Measurements from ENCODE around the gene ITGA2B.
"Not testable (repeated sequence)": the region's sequence is repeated elsewhere in the genome, so short reads cannot be mapped to it uniquely, and the experiment has no call there.

ITGA2B gene

GRCh38 chr17:44351961-44352827, 37.3 kb downstream of the ITGA2B start:
- DNase-seq (ENCODE audit: low spot score), result no peak

DNA sequence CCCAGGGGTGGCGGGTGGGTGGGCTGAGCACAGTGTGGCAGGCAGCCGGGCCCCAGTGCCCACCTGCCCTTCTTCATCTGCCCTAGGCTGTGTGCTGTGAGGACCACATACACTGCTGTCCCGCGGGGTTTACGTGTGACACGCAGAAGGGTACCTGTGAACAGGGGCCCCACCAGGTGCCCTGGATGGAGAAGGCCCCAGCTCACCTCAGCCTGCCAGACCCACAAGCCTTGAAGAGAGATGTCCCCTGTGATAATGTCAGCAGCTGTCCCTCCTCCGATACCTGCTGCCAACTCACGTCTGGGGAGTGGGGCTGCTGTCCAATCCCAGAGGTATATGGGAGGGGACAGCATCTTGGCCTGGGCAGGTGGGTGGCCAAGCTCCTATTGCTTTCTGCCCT, 38.0 kb downstream of the ITGA2B start:
- DNase-seq (ENCODE audit: low spot score), result no peak

- DNase-seq (ENCODE audit: low spot score), result peak; percentile 72
These were observed 38.7 kb downstream of the ITGA2B start for GRCh38 chr17:44350733-44351226.

GRCh38 chr17:44349553-44350070, 39.8 kb downstream of the ITGA2B start:
- DNase-seq (ENCODE audit: low spot score), result no peak

GRCh38 chr17:44348988-44349364, 40.5 kb downstream of the ITGA2B start:
- no peak for DNase-seq (ENCODE audit: low spot score)

GRCh38 chr17:44348234-44348987, 41.0 kb downstream of the ITGA2B start:
- DNase-seq (ENCODE audit: low spot score), result peak; percentile 10

GRCh38 chr17:44347206-44348055, 42.0 kb downstream of the ITGA2B start:
- DNase-seq (ENCODE audit: low spot score), result not testable (repeated sequence)

- no peak for DNase-seq (ENCODE audit: low spot score)
These were observed 43.2 kb downstream of the ITGA2B start for GRCh38 chr17:44346064-44346844.

DNA sequence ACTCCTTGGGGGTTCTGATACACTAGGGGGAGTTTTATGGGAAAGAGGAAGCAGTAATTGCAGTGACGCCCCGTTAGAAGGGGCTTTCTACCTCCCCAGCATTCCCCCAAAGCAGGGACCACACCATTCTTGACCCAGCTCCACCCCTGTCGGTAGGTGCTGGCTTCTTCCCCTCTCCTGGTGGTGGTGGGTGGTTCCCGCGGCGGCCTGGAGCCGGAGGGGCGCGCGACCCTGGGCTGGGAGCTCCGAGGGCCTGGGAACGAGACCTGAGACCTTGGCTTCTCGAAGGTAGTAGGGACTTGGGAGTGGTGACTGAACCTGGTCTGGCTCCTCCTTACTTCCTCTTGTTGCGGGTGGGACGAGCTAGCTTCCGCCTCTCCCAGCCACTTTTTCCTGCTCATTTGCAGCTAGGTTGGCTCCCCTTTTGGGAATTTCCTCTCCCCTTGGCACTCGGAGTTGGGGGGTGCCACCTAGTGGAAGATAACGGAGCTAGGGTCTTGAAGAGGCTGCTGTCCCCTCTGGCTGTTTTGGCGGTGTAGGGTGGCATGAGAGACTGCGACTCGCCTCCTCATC, 43.9 kb downstream of the ITGA2B start:
- DNase-seq (ENCODE audit: low spot score), result peak; percentile 46

DNA sequence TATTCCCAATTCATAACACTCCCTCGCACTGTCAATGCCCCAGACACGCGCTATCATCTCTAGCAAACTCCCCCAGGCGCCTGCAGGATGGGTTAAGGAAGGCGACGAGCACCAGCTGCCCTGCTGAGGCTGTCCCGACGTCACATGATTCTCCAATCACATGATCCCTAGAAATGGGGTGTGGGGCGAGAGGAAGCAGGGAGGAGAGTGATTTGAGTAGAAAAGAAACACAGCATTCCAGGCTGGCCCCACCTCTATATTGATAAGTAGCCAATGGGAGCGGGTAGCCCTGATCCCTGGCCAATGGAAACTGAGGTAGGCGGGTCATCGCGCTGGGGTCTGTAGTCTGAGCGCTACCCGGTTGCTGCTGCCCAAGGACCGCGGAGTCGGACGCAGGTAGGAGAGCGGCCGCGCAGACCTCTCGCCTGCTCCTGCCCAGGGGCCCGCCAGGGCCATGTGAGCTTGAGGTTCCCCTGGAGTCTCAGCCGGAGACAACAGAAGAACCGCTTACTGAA, 44.5 kb downstream of the ITGA2B start, which contains the start of gene GRN:
Gene GRN, plus strand, starts transcription at position 364 of the 515 bp plus-strand sequence. CDS start 3,863 bp downstream, outside the sequence.
- peak; percentile 89 for DNase-seq (ENCODE audit: low spot score)

- DNase-seq (ENCODE audit: low spot score), result no peak
These were observed 45.8 kb downstream of the ITGA2B start for GRCh38 chr17:44343510-44344209.

GRCh38 chr17:44340553-44340952, 48.9 kb downstream of the ITGA2B start:
- not testable (repeated sequence) for DNase-seq (ENCODE audit: low spot score)

- no peak for DNase-seq (ENCODE audit: low spot score)
These were observed 50.7 kb downstream of the ITGA2B start for GRCh38 chr17:44338702-44339101.

DNA sequence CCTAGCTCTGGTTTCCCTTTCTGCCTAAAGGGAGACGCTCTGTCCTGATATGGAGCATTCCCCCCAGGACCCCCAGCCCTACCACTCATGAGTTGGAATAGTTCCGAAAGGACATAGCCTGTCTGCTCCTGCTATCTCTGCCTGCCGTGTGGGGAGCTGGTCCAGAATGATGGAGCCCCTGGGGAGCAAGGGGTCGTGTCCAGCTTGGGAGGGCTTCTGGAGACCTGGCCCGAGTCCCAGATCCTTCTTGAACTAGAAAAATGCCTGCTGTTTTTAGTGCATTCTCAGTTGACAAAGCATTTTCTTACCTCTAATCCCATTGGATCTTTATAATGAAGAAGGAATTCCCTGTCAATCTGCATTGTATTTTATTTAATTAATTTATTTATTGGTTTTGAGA, 53.5 kb downstream of the ITGA2B start:
- no peak for DNase-seq (ENCODE audit: low spot score)

- DNase-seq (ENCODE audit: low spot score), result no peak
These were observed 53.9 kb downstream of the ITGA2B start for GRCh38 chr17:44335564-44335963.

DNA sequence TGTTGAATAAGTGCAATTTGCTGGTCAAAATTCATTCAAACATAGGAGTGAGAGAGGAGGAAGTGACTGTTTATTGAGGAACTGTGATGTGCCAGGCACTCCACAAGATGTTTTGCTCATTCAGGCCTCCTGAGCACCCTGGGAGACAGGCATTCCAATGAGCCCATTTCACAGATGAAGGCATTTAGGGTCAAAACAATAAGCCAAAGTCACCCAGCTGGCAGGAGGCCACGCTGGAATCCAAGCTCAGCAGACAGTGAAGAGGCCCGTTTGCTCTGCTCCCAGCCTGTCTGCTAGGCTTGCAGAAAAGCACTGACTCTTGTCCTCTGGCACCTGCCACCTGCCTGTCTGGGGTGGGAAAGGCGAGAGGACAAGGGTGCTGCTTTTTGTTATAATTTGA, 54.7 kb downstream of the ITGA2B start:
- no peak for DNase-seq (ENCODE audit: low spot score)

GRCh38 chr17:44334315-44334714, 55.1 kb downstream of the ITGA2B start:
- no peak for DNase-seq (ENCODE audit: low spot score)

GRCh38 chr17:44333371-44333770, 56.1 kb downstream of the ITGA2B start:
- DNase-seq (ENCODE audit: low spot score), result no peak

- peak; percentile 84 for DNase-seq (ENCODE audit: low spot score)
These were observed 58.1 kb downstream of the ITGA2B start for GRCh38 chr17:44331249-44331760.
